CD4-positive, alpha-beta T cell treated with Interleukin-6 for 4 hours (primary cell): Measurements from ENCODE around the gene CCDC74B.
"Not testable (repeated sequence)": the region's sequence is repeated elsewhere in the genome, so short reads cannot be mapped to it uniquely, and the experiment has no call there.

ENCODE experiments used
- DNase-seq: peaks from one replicate; pipeline ENCODE4 v3.0.0-alpha.2; 2020; ENCODE audit warnings: mixed read lengths

The CCDC74B gene

GRCh38 chr2:130145006-130145414, at the start of gene CCDC74B:
TSS of gene CCDC74B (minus strand) at chr2:130145112. CDS start at chr2:130144996, 116 bp downstream.
- peak; percentile 68 for DNase-seq

- not testable (repeated sequence) for DNase-seq
Observed at GRCh38 chr2:130193824-130194223, 48.9 kb upstream of the CCDC74B start.

GRCh38 chr2:130192451-130192850, 47.5 kb upstream of the CCDC74B start:
- DNase-seq: not testable (repeated sequence)

- not testable (repeated sequence) for DNase-seq
Observed at GRCh38 chr2:130191319-130191718, 46.4 kb upstream of the CCDC74B start.

GRCh38 chr2:130190237-130190636, 45.3 kb upstream of the CCDC74B start:
- DNase-seq: no peak

GRCh38 chr2:130188958-130189357, 44.0 kb upstream of the CCDC74B start:
- not testable (repeated sequence) for DNase-seq

GRCh38 chr2:130187859-130188792, 43.2 kb upstream of the CCDC74B start:
- DNase-seq: not testable (repeated sequence)

- no peak for DNase-seq
Observed at GRCh38 chr2:130187268-130187667, 42.4 kb upstream of the CCDC74B start.

- DNase-seq: no peak
Observed at GRCh38 chr2:130186391-130186790, 41.5 kb upstream of the CCDC74B start.

GRCh38 chr2:130185896-130186295, 41.0 kb upstream of the CCDC74B start:
- no peak for DNase-seq

- DNase-seq: no peak
Observed at GRCh38 chr2:130185436-130185835, 40.5 kb upstream of the CCDC74B start.

GRCh38 chr2:130183512-130184373, 38.8 kb upstream of the CCDC74B start:
- no peak for DNase-seq

- not testable (repeated sequence) for DNase-seq
Observed at GRCh38 chr2:130182826-130183511, 38.1 kb upstream of the CCDC74B start.

GRCh38 chr2:130181880-130182682, 37.2 kb upstream of the CCDC74B start, which contains the start of gene MZT2B:
TSS of gene MZT2B (plus strand) at chr2:130182262. CDS start at chr2:130182283, 21 bp downstream.
- DNase-seq: peak; percentile 92

- peak; percentile 98 for DNase-seq
Observed at GRCh38 chr2:130181325-130181879, 36.5 kb upstream of the CCDC74B start, which contains the start of gene SMPD4. TSS of gene SMPD4 (minus strand) at chr2:130181602. CDS start at chr2:130176592, 5,010 bp downstream.

GRCh38 chr2:130180404-130181324, 35.8 kb upstream of the CCDC74B start:
- not testable (repeated sequence) for DNase-seq

- DNase-seq: not testable (repeated sequence)
Observed at GRCh38 chr2:130174866-130175265, 30.0 kb upstream of the CCDC74B start.

GRCh38 chr2:130169896-130170295, 25.0 kb upstream of the CCDC74B start:
- no peak for DNase-seq

GRCh38 chr2:130169163-130169562, 24.3 kb upstream of the CCDC74B start:
- not testable (repeated sequence) for DNase-seq

- not testable (repeated sequence) for DNase-seq
Observed at GRCh38 chr2:130166611-130167010, 21.7 kb upstream of the CCDC74B start.
